NCI-H1048 (cell line): ENCODE measurements around the gene HPCAL1.

Source experiments
- DNase-seq: peaks from one replicate; lab custom pipeline; 2025; lab: John Stamatoyannopoulos, UW

Gene HPCAL1

GRCh38 chr2:10303694-10304378, 1.1 kb downstream of the HPCAL1 start:
- DNase-seq, result no peak

- DNase-seq, result no peak
Observed at GRCh38 chr2:10304458-10305253, 2.0 kb downstream of the HPCAL1 start.

GRCh38 chr2:10305254-10305635, 2.5 kb downstream of the HPCAL1 start:
- DNase-seq, result peak; percentile 53

- no peak for DNase-seq
Observed at GRCh38 chr2:10305715-10306114, 3.0 kb downstream of the HPCAL1 start.

- no peak for DNase-seq
Observed at GRCh38 chr2:10306901-10307463, 4.3 kb downstream of the HPCAL1 start.

GRCh38 chr2:10307561-10308156, 5.0 kb downstream of the HPCAL1 start:
- DNase-seq, result no peak

GRCh38 chr2:10308866-10309265, 6.2 kb downstream of the HPCAL1 start:
- no peak for DNase-seq

GRCh38 chr2:10309286-10309685, 6.6 kb downstream of the HPCAL1 start:
- no peak for DNase-seq

GRCh38 chr2:10310309-10310888, 7.7 kb downstream of the HPCAL1 start:
- DNase-seq, result no peak

- DNase-seq, result no peak
Observed at GRCh38 chr2:10311736-10312135, 9.0 kb downstream of the HPCAL1 start.

- DNase-seq, result no peak
Observed at GRCh38 chr2:10312437-10312957, 9.8 kb downstream of the HPCAL1 start.

GRCh38 chr2:10316336-10316735, 13.6 kb downstream of the HPCAL1 start:
- DNase-seq, result no peak

GRCh38 chr2:10316860-10317259, 14.2 kb downstream of the HPCAL1 start:
- no peak for DNase-seq

GRCh38 chr2:10317646-10318045, 14.9 kb downstream of the HPCAL1 start:
- DNase-seq, result no peak

- no peak for DNase-seq
Observed at GRCh38 chr2:10318345-10318744, 15.6 kb downstream of the HPCAL1 start.

GRCh38 chr2:10319892-10320574, 17.3 kb downstream of the HPCAL1 start:
- DNase-seq, result no peak

- no peak for DNase-seq
Observed at GRCh38 chr2:10320575-10320931, 17.8 kb downstream of the HPCAL1 start.

- no peak for DNase-seq
Observed at GRCh38 chr2:10320933-10321332, 18.2 kb downstream of the HPCAL1 start.

GRCh38 chr2:10321622-10322021, 18.9 kb downstream of the HPCAL1 start:
- no peak for DNase-seq

- no peak for DNase-seq
Observed at GRCh38 chr2:10322481-10322880, 19.8 kb downstream of the HPCAL1 start.

- no peak for DNase-seq
Observed at GRCh38 chr2:10322973-10323372, 20.3 kb downstream of the HPCAL1 start.

GRCh38 chr2:10323535-10323934, 20.8 kb downstream of the HPCAL1 start:
- DNase-seq, result no peak
